Activated naive CD4-positive, alpha-beta T cell treated with anti-CD3 and anti-CD28 coated beads for 36 hours (primary cell): ENCODE measurements around the gene SCUBE2. TPM values are rescaled to one million over a fixed set of nuclear protein-coding genes. Genes with fewer than 3 reads are reported as not detected.

Experiments used
- CTCF ChIA-PET: fragments of 350-600 bp; sonication (Branson Sonifier 250); formaldehyde crosslinking; loops from one replicate; lab custom pipeline; 2021; ENCODE audit warnings: antibody characterized with exemption; lab: Charles Lee
- DNase-seq: peaks from one replicate; pipeline ENCODE4 v3.0.0-alpha.2; 2020
- H3K27ac Mint-ChIP-seq: one replicate; pipeline ENCODE4 v1.8.0; 2021; ENCODE audit warnings: mild to moderate bottlenecking, mixed read lengths
- H3K27me3 Mint-ChIP-seq: one replicate; pipeline ENCODE4 v1.8.0; 2021; ENCODE audit warnings: low read depth, mixed read lengths
- H3K36me3 Mint-ChIP-seq: one replicate; pipeline ENCODE4 v1.8.0; 2021; ENCODE audit warnings: low read depth, mixed read lengths
- H3K4me1 Mint-ChIP-seq: one replicate; pipeline ENCODE4 v1.8.0; 2021; ENCODE audit warnings: low read depth, mixed read lengths
- H3K4me3 Mint-ChIP-seq: one replicate; pipeline ENCODE4 v1.8.0; 2021; ENCODE audit warnings: mild to moderate bottlenecking, moderate library complexity, mixed read lengths
- H3K9me3 Mint-ChIP-seq: one replicate; pipeline ENCODE4 v1.8.0; 2021; ENCODE audit warnings: mixed read lengths
- intact Hi-C: fragments of 100-400 bp; cut with micrococcal nuclease; formaldehyde crosslinking; loops from one replicate; pipeline ENCODE4 v1.15.1; 2023
- total RNA-seq, 2 experiments: library from RNA; stranded (reverse); gene quantifications; one replicate each; pipeline ENCODE4 v1.2.3, GENCODE V29; 2021

SCUBE2 gene
- total RNA-seq, 2 experiments from 2014 or later: 0.17 to 0.31 TPM

DNA sequence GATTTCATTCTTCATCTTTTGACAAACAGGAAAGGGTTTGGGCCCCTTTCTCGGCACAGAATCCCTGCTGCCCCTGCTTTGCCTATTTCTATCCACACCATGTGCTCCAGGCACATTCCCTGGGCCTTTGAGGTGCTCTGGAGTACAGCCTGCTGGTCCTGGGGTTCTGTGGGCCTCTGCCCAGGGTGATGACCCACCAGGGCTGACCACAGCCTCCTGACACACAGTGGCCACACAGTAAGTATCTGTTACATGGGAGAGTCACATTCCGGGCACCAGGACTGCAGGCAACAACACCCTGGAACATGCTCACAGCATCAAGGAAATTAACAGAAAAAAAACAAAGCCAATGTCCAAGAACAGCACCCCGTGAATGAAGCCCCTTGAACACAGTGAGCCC is 39.1 kb downstream of the SCUBE2 start:
- H3K36me3 Mint-ChIP-seq: no peaks in the 10 kb centered on the region
- H3K4me1 Mint-ChIP-seq: no peaks in the 10 kb centered on the region
- CTCF ChIA-PET: no interaction called here
- H3K4me3 Mint-ChIP-seq: no peak overlapping the region
- H3K27me3 Mint-ChIP-seq: no peaks in the 10 kb centered on the region
- no peak overlapping the region for H3K27ac Mint-ChIP-seq
- intact Hi-C loops: no loop called here
- DNase-seq: no peak
- no peaks in the 10 kb centered on the region for H3K9me3 Mint-ChIP-seq

DNA sequence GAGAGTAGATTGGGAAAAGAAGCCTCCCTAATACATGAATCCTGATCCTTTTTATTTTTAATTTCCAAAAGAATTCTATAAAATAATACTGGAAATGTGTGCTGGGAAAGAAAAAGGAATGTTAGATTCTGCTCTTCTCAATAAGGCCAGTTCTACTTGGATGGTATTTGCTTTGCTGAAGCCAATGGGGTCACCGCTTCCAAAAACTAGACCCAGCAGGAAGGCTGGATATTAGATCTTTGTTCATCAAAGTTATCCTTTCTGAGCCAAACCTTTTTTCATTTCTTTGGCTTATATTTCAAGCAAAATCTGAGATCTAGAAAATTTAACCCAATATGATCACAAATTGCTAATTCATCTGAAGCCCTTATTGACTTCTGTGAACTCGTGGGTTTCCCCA is 41.4 kb downstream of the SCUBE2 start:
- intact Hi-C loops: no loop called here
- CTCF ChIA-PET: interaction anchor here (0.9 kb wide), 2 partner anchors 11 to 36 kb away, joined by 3 to 4 read pairs; no protein-coding TSS in a partner anchor
- no peak for DNase-seq
- H3K4me3 Mint-ChIP-seq: no peak overlapping the region
- H3K27me3 Mint-ChIP-seq: no peaks in the 10 kb centered on the region
- H3K36me3 Mint-ChIP-seq: no peaks in the 10 kb centered on the region
- no peaks in the 10 kb centered on the region for H3K4me1 Mint-ChIP-seq
- H3K27ac Mint-ChIP-seq: no peak overlapping the region
- no peaks in the 10 kb centered on the region for H3K9me3 Mint-ChIP-seq

DNA sequence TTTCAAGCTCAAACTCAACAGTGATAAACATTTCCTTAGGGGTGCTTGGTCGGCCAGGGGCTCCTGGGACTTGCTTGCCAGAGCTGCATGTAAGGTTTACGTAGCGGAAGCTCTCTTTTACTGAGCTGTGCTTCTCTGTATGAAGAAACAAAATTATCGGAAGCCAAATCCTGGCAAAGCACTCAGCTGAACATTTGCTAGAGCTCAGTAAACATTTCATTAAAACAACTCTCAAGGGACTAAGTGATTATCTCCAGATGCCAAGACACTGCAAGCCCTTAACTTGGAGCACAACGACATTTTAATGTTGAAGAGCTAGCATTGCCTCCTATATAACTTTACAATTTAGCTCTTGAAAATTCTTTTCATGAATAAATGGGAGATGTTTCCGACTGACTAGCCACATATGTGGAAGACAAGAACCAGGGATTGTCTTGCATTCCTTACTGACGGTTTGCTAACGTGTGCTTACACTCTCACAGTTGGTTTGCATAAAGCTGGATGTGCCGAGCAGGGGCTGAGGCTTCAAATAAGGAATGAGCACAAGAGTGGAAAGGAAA is 43.4 kb downstream of the SCUBE2 start:
- no peaks in the 10 kb centered on the region for H3K9me3 Mint-ChIP-seq
- no peaks in the 10 kb centered on the region for H3K27me3 Mint-ChIP-seq
- no peaks in the 10 kb centered on the region for H3K4me1 Mint-ChIP-seq
- H3K36me3 Mint-ChIP-seq: no peaks in the 10 kb centered on the region
- DNase-seq: no peak
- H3K27ac Mint-ChIP-seq: no peak overlapping the region
- intact Hi-C loops: no loop called here
- H3K4me3 Mint-ChIP-seq: no peak overlapping the region
- CTCF ChIA-PET: interaction anchor here (1.3 to 2.0 kb wide), 2 partner anchors 32 to 90 kb away, joined by 6 to 8 read pairs; no protein-coding TSS in a partner anchor

DNA sequence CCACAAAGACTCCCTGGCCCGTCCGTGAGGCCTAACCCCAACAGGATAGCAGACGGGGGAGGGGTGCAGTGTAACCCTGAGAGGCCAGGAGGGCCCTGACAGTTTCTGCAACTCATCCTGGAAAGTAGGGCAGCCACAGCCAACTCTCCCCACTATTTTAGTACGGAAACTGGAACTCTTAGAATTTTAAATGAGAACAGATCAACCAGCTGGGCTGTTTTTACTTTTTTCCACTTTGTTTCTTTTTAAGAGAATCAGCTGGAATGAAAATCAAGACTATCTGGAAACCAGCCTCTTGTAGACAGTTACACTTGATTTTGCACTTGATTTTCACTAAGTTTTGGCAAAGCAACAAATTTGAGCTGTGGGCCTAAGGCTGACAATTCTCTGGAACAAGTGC is 44.9 kb downstream of the SCUBE2 start:
- no peaks in the 10 kb centered on the region for H3K4me1 Mint-ChIP-seq
- H3K36me3 Mint-ChIP-seq: no peaks in the 10 kb centered on the region
- no peak overlapping the region for H3K4me3 Mint-ChIP-seq
- CTCF ChIA-PET: interaction anchor here (0.6 to 2.0 kb wide), 2 partner anchors 31 to 72 kb away, joined by 3 to 6 read pairs; no protein-coding TSS in a partner anchor
- DNase-seq: no peak
- no peaks in the 10 kb centered on the region for H3K27me3 Mint-ChIP-seq
- H3K9me3 Mint-ChIP-seq: no peaks in the 10 kb centered on the region
- no peak overlapping the region for H3K27ac Mint-ChIP-seq
- intact Hi-C loops: no loop called here

DNA sequence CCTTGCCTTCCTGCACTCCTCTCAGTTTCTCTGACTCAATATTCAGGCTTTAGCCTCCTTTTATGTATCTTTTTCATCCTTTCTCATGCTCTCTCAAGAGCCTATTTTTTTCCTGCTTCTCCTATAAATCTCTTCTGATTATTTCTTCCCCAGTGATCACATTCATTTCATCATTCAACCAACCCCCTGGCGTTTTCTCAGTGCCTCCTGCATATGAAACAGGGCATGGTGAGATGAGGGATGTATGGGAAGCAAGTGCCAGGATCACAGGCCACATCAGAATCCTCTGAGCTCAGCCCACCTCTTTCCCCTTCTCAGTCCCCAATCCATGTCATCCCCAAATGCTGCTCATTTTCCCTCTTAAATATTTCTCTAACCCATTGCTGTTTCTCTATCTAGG is 48.9 kb downstream of the SCUBE2 start:
- intact Hi-C loops: no loop called here

DNA sequence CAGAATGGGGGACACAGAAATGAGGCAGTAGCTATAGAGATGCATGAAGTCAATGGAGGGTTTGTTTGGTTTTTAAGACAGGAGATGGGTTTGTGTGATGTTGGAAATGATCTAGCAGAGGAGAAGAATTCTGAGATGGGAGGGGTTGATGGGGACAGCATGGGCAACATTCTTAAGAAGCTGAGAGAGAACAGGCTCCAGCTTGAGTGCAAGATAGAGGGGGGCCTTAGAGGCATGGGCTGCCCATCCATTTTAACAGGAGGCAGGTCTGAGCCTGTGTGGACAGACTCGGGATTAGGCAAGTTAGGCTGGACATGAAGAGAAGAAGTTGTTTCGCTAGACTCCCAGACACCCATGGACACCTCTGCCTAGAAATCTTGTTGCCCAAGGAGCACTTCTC is 49.7 kb downstream of the SCUBE2 start:
- Mint-ChIP-seq H3K4me3 (no peak overlapping the region), H3K27ac (no peak overlapping the region), H3K4me1 (no peaks in the 10 kb centered on the region), H3K36me3 (no peaks in the 10 kb centered on the region), H3K27me3 (peaks cover 3% of the 10 kb centered on the region), H3K9me3 (no peaks in the 10 kb centered on the region)
- intact Hi-C loops: no loop called here
- CTCF ChIA-PET: no interaction called here
- no peak for DNase-seq

More for the DNA sequence above, 48.9 kb downstream of the SCUBE2 start:
- CTCF ChIA-PET: interaction anchor here (0.6 to 0.8 kb wide), 4 partner anchors 23 to 88 kb away, joined by 3 read pairs; no protein-coding TSS in a partner anchor
- Mint-ChIP-seq H3K36me3 (no peaks in the 10 kb centered on the region), H3K4me1 (no peaks in the 10 kb centered on the region), H3K27ac (no peak overlapping the region), H3K27me3 (peaks cover 3% of the 10 kb centered on the region), H3K9me3 (no peaks in the 10 kb centered on the region), H3K4me3 (no peak overlapping the region)
- DNase-seq: no peak

DNA sequence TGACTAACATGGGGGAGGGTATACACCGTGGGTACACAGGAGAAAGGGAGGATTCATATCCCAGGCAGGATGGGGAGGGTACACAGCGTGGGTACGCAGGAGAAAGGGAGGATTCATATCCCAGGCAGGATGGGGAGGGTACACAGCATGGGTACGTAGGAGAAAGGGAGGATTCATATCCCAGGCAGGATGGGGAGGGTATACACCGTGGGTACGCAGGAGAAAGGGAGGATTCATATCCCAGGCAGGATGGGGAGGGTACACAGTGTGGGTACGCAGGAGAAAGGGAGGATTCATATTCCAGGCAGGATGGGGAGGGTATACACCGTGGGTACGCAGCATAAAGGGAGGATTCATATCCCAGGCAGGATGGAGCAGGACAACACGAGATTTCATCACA is 51.0 kb downstream of the SCUBE2 start:
- no peak for DNase-seq
- CTCF ChIA-PET: no interaction called here
- Mint-ChIP-seq H3K27ac (no peak overlapping the region), H3K4me1 (no peaks in the 10 kb centered on the region), H3K4me3 (no peak overlapping the region), H3K27me3 (peaks cover 3% of the 10 kb centered on the region), H3K36me3 (no peaks in the 10 kb centered on the region), H3K9me3 (no peaks in the 10 kb centered on the region)
- intact Hi-C loops: no loop called here

DNA sequence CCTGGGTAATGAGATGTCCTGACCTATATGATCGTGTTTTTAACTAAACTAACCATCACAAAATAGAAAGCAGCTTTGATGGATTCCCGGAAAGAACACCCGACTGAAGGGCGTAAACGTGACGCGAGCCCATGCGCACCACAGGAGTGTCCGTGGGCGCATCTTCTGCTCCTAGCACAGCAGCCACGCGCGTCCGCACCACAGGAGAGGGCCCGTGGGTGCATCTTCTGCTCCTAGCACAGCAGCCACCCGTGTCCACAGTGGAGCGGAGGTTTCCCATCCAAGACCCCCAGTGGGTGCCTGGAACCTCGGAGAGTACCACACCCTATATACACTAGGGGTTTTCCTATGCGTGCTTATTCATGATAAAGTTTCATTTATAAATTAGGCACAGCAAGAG is 51.5 kb downstream of the SCUBE2 start:
- peaks cover 3% of the 10 kb centered on the region for H3K27me3 Mint-ChIP-seq
- no peak overlapping the region for H3K27ac Mint-ChIP-seq
- intact Hi-C loops: no loop called here
- H3K9me3 Mint-ChIP-seq: no peaks in the 10 kb centered on the region
- CTCF ChIA-PET: no interaction called here
- no peaks in the 10 kb centered on the region for H3K36me3 Mint-ChIP-seq
- H3K4me1 Mint-ChIP-seq: no peaks in the 10 kb centered on the region
- H3K4me3 Mint-ChIP-seq: no peak overlapping the region
- DNase-seq: no peak

DNA sequence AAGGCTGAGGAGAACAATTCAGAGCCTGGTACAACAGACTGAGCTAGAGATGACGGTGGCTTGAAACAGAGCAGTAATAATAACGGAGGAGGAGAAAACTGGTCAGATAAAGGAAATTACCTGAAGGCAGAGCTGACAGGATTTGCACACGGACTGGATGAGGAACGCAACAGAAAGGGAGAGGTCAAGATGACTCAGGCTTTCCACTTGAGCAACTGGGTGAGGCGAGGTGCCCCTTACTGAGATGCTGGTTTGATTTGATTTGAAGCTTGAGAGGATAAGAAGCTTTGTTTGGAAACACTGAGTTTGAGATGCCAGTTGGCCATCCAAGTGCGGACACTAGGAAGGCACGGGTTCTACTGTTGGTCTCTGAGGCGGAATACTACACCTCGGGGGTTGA is 52.2 kb downstream of the SCUBE2 start:
- DNase-seq: no peak
- peaks cover 3% of the 10 kb centered on the region for H3K27me3 Mint-ChIP-seq
- H3K36me3 Mint-ChIP-seq: no peaks in the 10 kb centered on the region
- CTCF ChIA-PET: interaction anchor here (0.6 to 1.0 kb wide), 2 partner anchors 99 to 636 kb away, joined by 3 to 5 read pairs; no protein-coding TSS in a partner anchor
- intact Hi-C loops: no loop called here
- no peak overlapping the region for H3K4me3 Mint-ChIP-seq
- no peaks in the 10 kb centered on the region for H3K9me3 Mint-ChIP-seq
- no peak overlapping the region for H3K27ac Mint-ChIP-seq
- no peaks in the 10 kb centered on the region for H3K4me1 Mint-ChIP-seq

DNA sequence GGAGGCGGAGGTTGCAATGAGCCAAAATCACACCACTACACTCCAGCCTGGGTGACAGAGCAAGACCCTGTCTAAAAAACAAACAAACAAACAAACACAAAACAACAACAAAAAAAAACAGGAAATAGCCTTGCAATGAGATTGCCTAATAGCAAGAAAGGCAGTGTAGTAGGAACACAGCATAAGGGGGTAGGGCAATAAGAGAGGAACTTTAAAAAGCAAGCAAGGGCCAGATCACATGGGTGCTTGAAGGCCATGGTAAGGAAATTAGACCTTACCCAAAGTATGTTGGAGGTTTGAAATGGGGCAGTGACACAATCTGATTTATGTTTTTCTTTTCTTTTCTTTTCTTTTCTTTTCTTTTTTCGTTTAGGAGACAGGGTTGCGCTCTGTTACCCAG is 52.9 kb downstream of the SCUBE2 start:
- intact Hi-C loops: no loop called here
- CTCF ChIA-PET: interaction anchor here (0.6 to 1.0 kb wide), 2 partner anchors 99 to 637 kb away, joined by 3 to 5 read pairs; no protein-coding TSS in a partner anchor
- Mint-ChIP-seq H3K27ac (no peak overlapping the region), H3K4me1 (no peaks in the 10 kb centered on the region), H3K27me3 (peaks cover 3% of the 10 kb centered on the region), H3K4me3 (no peak overlapping the region), H3K9me3 (no peaks in the 10 kb centered on the region), H3K36me3 (no peaks in the 10 kb centered on the region)
- DNase-seq: no peak

DNA sequence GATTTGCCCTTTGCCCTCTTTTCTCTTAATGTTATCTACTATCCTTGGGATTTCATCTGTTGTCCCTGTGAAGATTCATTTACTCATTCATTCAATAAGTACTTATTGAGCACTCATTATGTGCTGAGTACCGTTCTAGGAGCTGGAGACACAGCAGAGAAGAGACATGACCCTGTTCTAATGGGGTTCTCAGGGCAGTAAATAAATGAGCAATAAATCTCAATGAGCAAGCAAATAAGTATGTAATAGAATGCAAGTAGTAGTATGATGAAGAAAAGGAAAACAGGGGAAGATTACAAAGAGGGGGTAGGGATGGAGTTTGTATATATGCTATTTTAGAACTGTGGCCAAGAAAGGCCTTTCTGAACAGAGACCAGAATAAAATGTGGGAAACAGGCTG is 53.4 kb downstream of the SCUBE2 start:
- Mint-ChIP-seq H3K27me3 (peaks cover 3% of the 10 kb centered on the region), H3K4me1 (no peaks in the 10 kb centered on the region), H3K27ac (no peak overlapping the region), H3K9me3 (no peaks in the 10 kb centered on the region), H3K4me3 (no peak overlapping the region), H3K36me3 (no peaks in the 10 kb centered on the region)
- DNase-seq: no peak
- CTCF ChIA-PET: interaction anchor here (1.3 kb wide), 1 partner anchor 23 kb away, joined by 3 read pairs; no protein-coding TSS in a partner anchor
- intact Hi-C loops: no loop called here

DNA sequence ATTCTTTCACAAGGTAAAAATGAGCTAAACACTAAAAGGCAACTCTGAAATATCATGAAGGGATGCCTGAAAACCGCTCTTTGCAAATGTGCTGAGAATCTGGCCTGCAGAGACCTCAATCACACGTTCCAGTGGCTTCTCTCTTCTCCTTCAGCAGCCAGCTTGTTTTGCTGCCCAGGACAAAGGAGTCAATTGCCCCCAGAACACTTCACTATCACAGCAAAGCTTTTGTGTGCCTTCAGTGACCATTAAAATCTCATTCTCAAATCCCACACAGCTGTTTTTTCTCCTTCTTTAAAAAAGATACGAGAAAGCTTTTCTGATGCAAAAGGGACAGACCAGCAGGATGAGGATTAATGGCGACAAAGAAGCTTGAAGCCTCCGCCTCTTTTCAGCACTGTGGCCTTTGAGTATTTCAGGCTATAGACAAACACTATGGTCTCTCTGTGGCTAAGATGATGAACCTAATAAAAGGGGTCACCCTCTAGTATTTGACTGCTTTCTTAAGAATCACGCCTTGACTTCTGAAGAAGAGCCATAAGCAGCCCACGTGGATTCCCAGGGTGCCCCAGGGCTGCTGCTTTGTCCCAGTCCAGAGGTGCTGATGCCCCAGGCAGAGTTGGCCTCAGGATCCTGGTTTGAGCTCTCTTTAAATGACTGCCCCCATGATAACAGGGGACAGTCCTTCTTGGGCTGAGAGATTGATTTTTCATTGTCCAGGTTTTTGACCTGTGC is 54.2 kb downstream of the SCUBE2 start:
- Mint-ChIP-seq H3K27me3 (peaks cover 3% of the 10 kb centered on the region), H3K9me3 (no peaks in the 10 kb centered on the region), H3K36me3 (no peaks in the 10 kb centered on the region), H3K4me1 (no peaks in the 10 kb centered on the region), H3K27ac (no peak overlapping the region), H3K4me3 (no peak overlapping the region)
- no peak for DNase-seq
- intact Hi-C loops: no loop called here
- CTCF ChIA-PET: interaction anchor here (0.6 to 1.3 kb wide), 3 partner anchors 18 to 78 kb away, joined by 3 to 4 read pairs (median 3); no protein-coding TSS in a partner anchor
